ENCODE results near the gene DCC. TPM values are rescaled to one million over a fixed set of nuclear protein-coding genes. Genes with fewer than 3 reads are reported as not detected.

DCC gene
- total RNA-seq, 4 donors from 2014 or later = 0.84 to 1.2 TPM; not detected in 2

DNA sequence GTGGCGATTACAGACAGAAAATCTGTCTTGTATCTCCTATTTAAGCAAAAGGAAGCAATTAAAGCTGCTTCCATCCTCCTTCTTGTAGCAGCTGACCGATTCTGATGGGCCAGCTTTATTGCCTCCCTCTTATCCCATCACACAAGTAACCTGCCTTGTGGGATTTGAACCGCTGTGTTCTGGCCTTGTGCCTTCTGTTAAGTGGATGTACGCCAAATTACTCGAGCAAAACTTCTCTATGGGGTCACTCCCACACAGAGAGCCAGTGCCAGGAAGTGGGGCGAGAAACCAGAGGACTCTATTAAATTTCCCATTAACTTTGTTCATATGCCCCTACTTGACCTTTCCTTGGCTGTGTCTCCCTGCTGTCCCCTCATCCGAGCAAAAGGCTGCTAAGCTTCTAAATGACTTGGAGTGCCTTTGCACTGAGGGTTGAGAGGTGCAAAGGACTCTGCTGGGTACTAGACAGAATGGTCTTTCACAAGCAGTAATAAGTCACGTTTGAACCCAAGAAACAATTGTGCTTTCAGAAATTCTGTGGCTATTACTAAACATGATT, 1212.0 kb downstream of the DCC start:
- H3K36me3 ChIP-seq = no peaks in the 10 kb centered on the region
- no peak overlapping the region for H3K27ac ChIP-seq
- H3K9me3 ChIP-seq = no peaks in the 10 kb centered on the region
- TF ChIP-seq, protein P1, sequence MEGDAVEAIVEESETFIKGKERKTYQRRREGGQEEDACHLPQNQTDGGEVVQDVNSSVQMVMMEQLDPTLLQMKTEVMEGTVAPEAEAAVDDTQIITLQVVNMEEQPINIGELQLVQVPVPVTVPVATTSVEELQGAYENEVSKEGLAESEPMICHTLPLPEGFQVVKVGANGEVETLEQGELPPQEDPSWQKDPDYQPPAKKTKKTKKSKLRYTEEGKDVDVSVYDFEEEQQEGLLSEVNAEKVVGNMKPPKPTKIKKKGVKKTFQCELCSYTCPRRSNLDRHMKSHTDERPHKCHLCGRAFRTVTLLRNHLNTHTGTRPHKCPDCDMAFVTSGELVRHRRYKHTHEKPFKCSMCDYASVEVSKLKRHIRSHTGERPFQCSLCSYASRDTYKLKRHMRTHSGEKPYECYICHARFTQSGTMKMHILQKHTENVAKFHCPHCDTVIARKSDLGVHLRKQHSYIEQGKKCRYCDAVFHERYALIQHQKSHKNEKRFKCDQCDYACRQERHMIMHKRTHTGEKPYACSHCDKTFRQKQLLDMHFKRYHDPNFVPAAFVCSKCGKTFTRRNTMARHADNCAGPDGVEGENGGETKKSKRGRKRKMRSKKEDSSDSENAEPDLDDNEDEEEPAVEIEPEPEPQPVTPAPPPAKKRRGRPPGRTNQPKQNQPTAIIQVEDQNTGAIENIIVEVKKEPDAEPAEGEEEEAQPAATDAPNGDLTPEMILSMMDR (IDR thresholded peaks at IDR 0.05) = no peak
- TF ChIP-seq POLR2A (IDR thresholded peaks at IDR 0.05) = no peak
- TF ChIP-seq EP300 (IDR thresholded peaks at IDR 0.05) = no peak
- WGBS, 2 donors = 17 to 29% methylated on average over 8 of the region's 8 CpGs
- no peaks in the 10 kb centered on the region for H3K27me3 ChIP-seq
- peak; percentile 25 to 33 for DNase-seq (ENCODE audit: low spot score in 2 of 2)
- peaks cover 0 to 12% (median 2%) of the 10 kb centered on the region in 4 donors for H3K4me1 ChIP-seq
- H3K4me3 ChIP-seq = no peak overlapping the region

DNA sequence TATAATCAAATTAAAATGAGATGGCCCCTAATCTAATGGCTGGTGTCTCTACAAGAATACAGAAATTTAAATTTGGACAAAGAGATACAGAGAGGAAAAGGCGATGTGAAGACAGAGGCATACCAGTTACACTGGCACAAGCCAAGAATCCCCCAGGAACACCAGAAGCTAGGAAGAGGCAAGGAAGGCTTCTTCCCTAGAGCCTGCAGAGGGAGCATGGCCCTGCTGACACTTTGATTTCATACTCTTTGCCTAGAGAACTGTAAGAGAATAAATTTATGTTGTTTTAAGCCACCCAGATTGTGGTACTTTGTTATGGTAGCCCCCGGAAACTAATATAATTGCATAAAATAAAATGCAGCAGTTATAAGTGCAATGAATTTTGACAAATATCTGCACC, 1213.0 kb downstream of the DCC start:
- Histone ChIP-seq H3K4me1 (peaks cover 0 to 12% (median 2%) of the 10 kb centered on the region in 4 donors), H3K4me3 (no peak overlapping the region), H3K27ac (no peak overlapping the region), H3K9me3 (no peaks in the 10 kb centered on the region), H3K36me3 (no peaks in the 10 kb centered on the region), H3K27me3 (no peaks in the 10 kb centered on the region)
- 67 to 77% methylated on average over 2 of the region's 2 CpGs for WGBS, 2 donors
- DNase-seq (ENCODE audit: low spot score in 2 of 2) = no peak
- no peak for TF ChIP-seq POLR2A (IDR thresholded peaks at IDR 0.05)
- no peak for TF ChIP-seq EP300 (IDR thresholded peaks at IDR 0.05)
- TF ChIP-seq, protein P1 (IDR thresholded peaks at IDR 0.05) = no peak

DNA sequence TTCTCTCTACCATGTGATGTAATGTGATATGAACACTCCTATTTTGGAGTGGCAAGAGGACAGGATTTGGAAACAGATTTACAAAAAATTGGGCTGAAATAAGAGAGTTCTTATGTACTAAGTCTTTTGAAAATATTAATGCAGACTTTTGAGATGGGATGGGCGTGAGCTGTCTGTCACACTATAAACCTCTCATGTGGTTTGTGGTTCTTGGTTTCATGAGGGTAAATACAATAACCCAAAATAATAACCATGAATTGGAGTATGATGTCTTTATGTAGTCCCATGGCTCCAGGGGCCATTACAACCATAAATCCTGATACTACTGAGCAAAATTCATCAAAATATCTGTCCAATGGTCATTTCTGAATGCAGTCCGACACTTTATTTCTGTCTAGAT, 1216.5 kb downstream of the DCC start:
- TF ChIP-seq, protein P1 (IDR thresholded peaks at IDR 0.05) = no peak
- TF ChIP-seq EP300 (IDR thresholded peaks at IDR 0.05) = no peak
- TF ChIP-seq POLR2A (IDR thresholded peaks at IDR 0.05) = no peak
- Histone ChIP-seq H3K36me3 (no peaks in the 10 kb centered on the region), H3K27ac (no peak overlapping the region), H3K9me3 (peaks cover 0 to 7% (median 0%) of the 10 kb centered on the region in 4 donors), H3K4me1 (peaks cover 0 to 8% (median 2%) of the 10 kb centered on the region in 4 donors), H3K4me3 (no peak overlapping the region), H3K27me3 (no peaks in the 10 kb centered on the region)
- WGBS, 2 donors = 90 to 96% methylated on average over 2 of the region's 2 CpGs
- DNase-seq (ENCODE audit: low spot score in 2 of 2) = no peak

DNA sequence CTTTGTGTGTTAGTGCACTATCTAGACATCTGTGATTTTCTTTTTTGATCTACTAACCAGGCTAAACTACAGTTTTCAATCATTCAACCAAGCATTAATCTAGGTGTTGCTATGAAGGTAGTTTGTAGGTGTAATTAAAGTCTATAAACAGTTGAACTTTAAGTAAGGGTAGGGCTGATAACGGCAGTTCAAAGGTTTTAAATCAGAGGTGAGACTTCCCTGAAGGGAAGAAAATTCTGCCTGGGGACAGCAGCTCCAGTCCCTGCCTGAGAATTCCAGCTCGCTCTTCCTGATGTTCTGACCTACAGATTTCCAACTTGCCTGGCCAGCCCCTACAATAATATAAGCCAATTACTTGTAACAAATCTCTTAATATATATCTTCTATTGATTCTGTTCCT, 1220.5 kb downstream of the DCC start:
- 83 to 89% methylated on average over 2 of the region's 2 CpGs for WGBS, 2 donors
- Histone ChIP-seq H3K36me3 (no peaks in the 10 kb centered on the region), H3K4me3 (no peak overlapping the region), H3K9me3 (peaks cover 0 to 7% (median 0%) of the 10 kb centered on the region in 4 donors), H3K27ac (no peak overlapping the region), H3K4me1 (no peaks in the 10 kb centered on the region), H3K27me3 (no peaks in the 10 kb centered on the region)
- TF ChIP-seq EP300 (IDR thresholded peaks at IDR 0.05) = no peak
- TF ChIP-seq, protein P1 (IDR thresholded peaks at IDR 0.05) = no peak
- TF ChIP-seq POLR2A (IDR thresholded peaks at IDR 0.05) = no peak
- no peak for DNase-seq (ENCODE audit: low spot score in 2 of 2)

DNA sequence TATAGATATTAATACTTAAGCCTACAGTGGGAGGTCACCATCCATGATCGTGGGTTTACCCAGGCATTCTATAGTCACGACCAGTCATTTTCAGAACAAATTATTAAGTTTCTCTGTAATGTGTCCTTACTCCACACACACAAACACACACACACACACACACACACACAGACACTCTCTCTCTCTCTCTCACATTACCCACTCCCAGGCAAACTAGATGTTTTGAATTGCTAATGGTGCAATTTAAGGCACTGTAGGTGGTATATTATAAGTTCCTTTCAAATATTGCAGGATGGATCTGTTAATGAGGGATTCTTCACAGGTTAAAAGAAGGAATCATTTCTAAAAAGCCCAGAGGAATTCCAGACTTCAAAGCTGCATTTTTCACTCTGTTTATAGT, 1226.6 kb downstream of the DCC start:
- Histone ChIP-seq H3K4me3 (no peak overlapping the region), H3K9me3 (no peaks in the 10 kb centered on the region), H3K27ac (no peak overlapping the region), H3K36me3 (no peaks in the 10 kb centered on the region), H3K4me1 (peaks cover 0 to 14% (median 0%) of the 10 kb centered on the region in 4 donors), H3K27me3 (no peaks in the 10 kb centered on the region)
- TF ChIP-seq, protein P1 (IDR thresholded peaks at IDR 0.05) = no peak
- no peak for TF ChIP-seq EP300 (IDR thresholded peaks at IDR 0.05)
- no peak for TF ChIP-seq POLR2A (IDR thresholded peaks at IDR 0.05)
- WGBS, 2 donors = 91 to 92% methylated on average over 2 of the region's 2 CpGs
- DNase-seq (ENCODE audit: low spot score in 2 of 2) = no peak

Measured in tibial nerve (tissue), 4 donors.